Smooth muscle cell (in vitro differentiated cells): ENCODE results near the gene DGKD. TPM values are rescaled to one million over a fixed set of nuclear protein-coding genes. Genes with fewer than 3 reads are reported as not detected.

Experiments
- DNase-seq: peaks from one replicate; lab custom pipeline; 2025; ENCODE audit not compliant: unreplicated experiment; lab: John Stamatoyannopoulos, UW
- H2AFZ ChIP-seq: fragments of 200-600 bp; sonication (generic); 2 replicates; pipeline ENCODE4 v1.6.0; 2016; ENCODE audit warnings: antibody characterized with exemption, low read depth, mild to moderate bottlenecking
- H3F3A ChIP-seq: fragments of 200-600 bp; sonication (generic); 2 replicates; pipeline ENCODE4 v1.6.0; 2017; ENCODE audit warnings: antibody characterized with exemption, low read depth
- H3K27ac ChIP-seq: fragments of 200-600 bp; sonication (generic); 2 replicates; pipeline ENCODE4 v1.5.1; 2016; ENCODE audit warnings: low read depth, mild to moderate bottlenecking
- H3K27me3 ChIP-seq: fragments of 200-600 bp; sonication (generic); 2 replicates; pipeline ENCODE4 v1.6.1; 2016; ENCODE audit warnings: low read depth, mild to moderate bottlenecking
- H3K36me3 ChIP-seq: fragments of 200-600 bp; sonication (generic); 2 replicates; pipeline ENCODE4 v1.5.1; 2016; ENCODE audit warnings: low read depth
- H3K4me1 ChIP-seq: fragments of 200-600 bp; sonication (generic); 2 replicates; pipeline ENCODE4 v1.5.1; 2016; ENCODE audit warnings: low read depth
- H3K4me2 ChIP-seq: fragments of 200-600 bp; sonication (generic); 2 replicates; pipeline ENCODE4 v1.6.0; 2016; ENCODE audit warnings: mild to moderate bottlenecking
- H3K4me3 ChIP-seq: fragments of 200-600 bp; sonication (generic); 2 replicates; pipeline ENCODE4 v1.5.1; 2016; ENCODE audit warnings: mild to moderate bottlenecking
- H3K79me2 ChIP-seq: fragments of 200-600 bp; sonication (generic); 2 replicates; pipeline ENCODE4 v1.6.0; 2016; ENCODE audit warnings: low read depth, mild to moderate bottlenecking
- H3K9ac ChIP-seq: fragments of 200-600 bp; sonication (generic); 2 replicates; pipeline ENCODE4 v1.6.0; 2016; ENCODE audit warnings: low read depth
- H3K9me3 ChIP-seq: fragments of 200-600 bp; sonication (generic); replicated peaks from 2 replicates; pipeline ENCODE4 v1.5.1; 2016; ENCODE audit warnings: low read depth
- H4K20me1 ChIP-seq: fragments of 200-600 bp; sonication (generic); 2 replicates; pipeline ENCODE4 v1.6.0; 2016; ENCODE audit warnings: low read depth
- CTCF ChIP-seq: fragments of 200-600 bp; sonication (generic); IDR thresholded peaks from 2 replicates; pipeline ENCODE4 v1.5.1; 2017; ENCODE audit warnings: borderline replicate concordance, mild to moderate bottlenecking, antibody characterized with exemption; ENCODE audit not compliant: insufficient read depth, poor library complexity, severe bottlenecking
- WGBS: methylation state at CpG from one replicate; pipeline ENCODE4 v1.1.7; 2016; ENCODE audit warnings: low lambda C conversion rate; 5-methylcytosine and 5-hydroxymethylcytosine counted together
- polyA plus RNA-seq: library from polyadenylated mRNA; unstranded; fragments of >200 nt; fragmentation: Nextera tagmentation; extraction: Ambion mirVana; gene quantifications from 2 replicates; pipeline ENCODE4 v1.2.1, GENCODE V29; 2016
- total RNA-seq: library from RNA; depleted of rRNA; stranded (reverse); fragments of >200 nt; gene quantifications from 2 replicates; pipeline ENCODE4 v1.2.3, GENCODE V29; 2014

The DGKD gene
- total and polyA plus RNA-seq, 2 experiments from 2014 or later, result 12.2 to 14.2 TPM

DNA sequence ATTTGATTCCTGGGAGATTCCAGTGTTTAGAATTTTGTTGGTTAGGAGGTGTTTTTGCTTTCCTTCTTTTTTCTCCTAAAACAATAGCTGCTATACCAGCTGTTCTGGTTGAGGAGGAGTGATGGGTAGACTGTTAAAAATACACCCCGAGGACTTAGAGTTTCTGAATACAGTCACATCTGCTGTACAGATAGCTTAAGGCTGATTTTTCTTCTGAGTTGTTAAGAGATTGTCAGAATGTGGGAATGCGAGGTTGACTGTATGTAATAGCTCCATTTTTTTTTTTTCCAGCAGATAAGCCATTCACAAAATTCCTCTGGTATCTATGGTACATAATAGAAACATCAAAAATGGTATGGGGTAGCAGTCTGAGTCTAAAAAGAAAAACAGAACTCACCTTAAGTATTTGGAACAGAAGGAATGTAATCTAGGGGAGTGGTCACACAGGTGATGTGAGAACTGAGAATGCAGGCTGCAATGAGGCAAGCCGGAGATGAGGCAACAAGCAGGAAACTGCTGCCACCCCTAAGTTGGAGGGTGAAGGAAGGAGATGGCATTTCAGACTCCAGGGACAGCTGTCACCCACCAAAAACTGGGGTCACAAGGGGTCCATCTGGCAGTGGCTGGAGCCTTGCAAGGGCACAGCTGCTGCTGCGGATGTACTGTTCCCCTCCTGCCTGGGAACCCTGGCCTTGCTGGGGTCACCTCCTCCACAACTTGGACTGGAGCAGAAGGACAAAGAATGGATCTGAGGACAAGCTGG lies 2.4 kb downstream of the DGKD start:
- no peaks in the 10 kb centered on the region for H3K9me3 ChIP-seq
- 54% methylated on average over 4 of the region's 4 CpGs for WGBS
- H3K79me2 ChIP-seq, result peaks cover 17% of the 10 kb centered on the region
- peaks cover 33% of the 10 kb centered on the region for H3F3A ChIP-seq
- no peak overlapping the region for H2AFZ ChIP-seq
- H3K36me3 ChIP-seq, result no peaks in the 10 kb centered on the region
- DNase-seq, result no peak
- peaks cover 38% of the 10 kb centered on the region for H4K20me1 ChIP-seq
- no peak overlapping the region for H3K9ac ChIP-seq
- peaks cover 20% of the 10 kb centered on the region for H3K4me1 ChIP-seq
- H3K4me2 ChIP-seq, result peak overlapping the region; percentile 93
- H3K27me3 ChIP-seq, result no peaks in the 10 kb centered on the region
- no peak for TF ChIP-seq CTCF
- H3K27ac ChIP-seq, result peak overlapping the region; percentile 11
- no peak overlapping the region for H3K4me3 ChIP-seq

DNA sequence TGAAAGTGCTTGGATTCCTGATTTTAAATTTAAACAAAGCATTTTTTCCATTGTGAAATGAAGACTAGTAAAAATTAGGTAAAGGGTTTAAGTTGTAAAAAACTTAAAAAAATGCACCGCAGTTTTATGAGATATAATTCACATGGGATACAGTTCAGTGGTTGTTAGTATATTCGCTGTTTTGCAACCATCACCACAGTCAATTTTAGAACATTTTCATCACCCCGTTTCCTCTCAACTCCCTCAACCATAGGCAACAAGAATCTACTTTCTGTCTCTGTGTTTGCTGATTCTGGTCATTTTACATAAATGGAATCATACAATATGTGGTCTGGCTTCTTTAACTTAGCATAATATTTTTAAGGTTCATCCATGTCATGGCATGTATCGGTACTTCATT lies 4.0 kb downstream of the DGKD start:
- 62% methylated on average over 4 of the region's 4 CpGs for WGBS

DNA sequence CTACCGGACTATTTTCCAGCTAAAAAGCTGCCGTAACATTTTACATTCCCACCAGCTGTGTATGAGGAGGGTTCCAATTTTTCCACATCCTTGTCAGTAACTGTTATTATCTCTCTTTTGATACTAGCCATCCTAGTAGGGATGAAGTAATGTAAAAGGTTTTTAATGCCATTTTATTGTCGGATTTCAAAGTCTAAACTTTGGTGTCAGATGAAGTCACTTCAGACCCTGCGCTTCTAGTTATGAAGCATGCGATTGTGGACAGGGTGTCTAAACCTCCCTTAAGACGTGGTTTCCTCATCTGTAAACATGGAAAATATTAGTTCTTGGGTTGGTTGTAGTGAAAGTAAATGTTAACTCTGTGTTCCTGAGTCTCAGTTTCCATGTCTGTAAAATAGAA lies 4.7 kb downstream of the DGKD start:
- Histone ChIP-seq H3K27me3 (no peaks in the 10 kb centered on the region), H4K20me1 (peaks cover 38% of the 10 kb centered on the region), H2AFZ (no peak overlapping the region), H3K4me1 (peaks cover 12% of the 10 kb centered on the region), H3K36me3 (no peaks in the 10 kb centered on the region), H3K9me3 (no peaks in the 10 kb centered on the region), H3K4me2 (peak overlapping the region; percentile 56), H3K4me3 (no peak overlapping the region), H3K9ac (no peak overlapping the region), H3K27ac (peak overlapping the region; percentile 86), H3K79me2 (peaks cover 39% of the 10 kb centered on the region), H3F3A (peaks cover 40% of the 10 kb centered on the region)
- WGBS, result 22% methylated on average over 6 of the region's 6 CpGs
- no peak for TF ChIP-seq CTCF
- no peak for DNase-seq

More for the DNA sequence above, 4.0 kb downstream of the DGKD start:
- no peak for TF ChIP-seq CTCF
- H3F3A ChIP-seq, result peaks cover 40% of the 10 kb centered on the region
- H3K4me2 ChIP-seq, result peak overlapping the region; percentile 56
- peak overlapping the region; percentile 86 for H3K27ac ChIP-seq
- H3K4me3 ChIP-seq, result no peak overlapping the region
- no peak for DNase-seq
- H3K27me3 ChIP-seq, result no peaks in the 10 kb centered on the region
- peaks cover 33% of the 10 kb centered on the region for H3K79me2 ChIP-seq
- no peaks in the 10 kb centered on the region for H3K36me3 ChIP-seq
- no peak overlapping the region for H2AFZ ChIP-seq
- peaks cover 38% of the 10 kb centered on the region for H4K20me1 ChIP-seq
- H3K9ac ChIP-seq, result no peak overlapping the region
- H3K9me3 ChIP-seq, result no peaks in the 10 kb centered on the region
- H3K4me1 ChIP-seq, result peaks cover 18% of the 10 kb centered on the region

GRCh38 chr2:233359823-233360222 lies 5.5 kb downstream of the DGKD start:
- peak overlapping the region; percentile 86 for H3K27ac ChIP-seq
- H3K79me2 ChIP-seq, result peaks cover 47% of the 10 kb centered on the region
- H3K9ac ChIP-seq, result no peak overlapping the region
- 77% methylated on average over 3 of the region's 3 CpGs for whole genome bisulfite sequencing
- DNase-seq, result no peak
- no peaks in the 10 kb centered on the region for H3K36me3 ChIP-seq
- peaks cover 11% of the 10 kb centered on the region for H3K4me1 ChIP-seq
- H3F3A ChIP-seq, result peaks cover 40% of the 10 kb centered on the region
- peak overlapping the region; percentile 75 for H3K4me2 ChIP-seq
- peaks cover 38% of the 10 kb centered on the region for H4K20me1 ChIP-seq
- H2AFZ ChIP-seq, result no peak overlapping the region
- H3K9me3 ChIP-seq, result no peaks in the 10 kb centered on the region
- H3K27me3 ChIP-seq, result no peaks in the 10 kb centered on the region
- no peak overlapping the region for H3K4me3 ChIP-seq
- TF ChIP-seq CTCF, result no peak
